Measurements from ENCODE around the gene GNPTG. TPM values are rescaled to one million over a fixed set of nuclear protein-coding genes. Genes with fewer than 3 reads are reported as not detected.

The GNPTG gene
- polyA plus RNA-seq, 1 of the 3 experiments (the other 2 are of a cell fraction), result 113 TPM

DNA sequence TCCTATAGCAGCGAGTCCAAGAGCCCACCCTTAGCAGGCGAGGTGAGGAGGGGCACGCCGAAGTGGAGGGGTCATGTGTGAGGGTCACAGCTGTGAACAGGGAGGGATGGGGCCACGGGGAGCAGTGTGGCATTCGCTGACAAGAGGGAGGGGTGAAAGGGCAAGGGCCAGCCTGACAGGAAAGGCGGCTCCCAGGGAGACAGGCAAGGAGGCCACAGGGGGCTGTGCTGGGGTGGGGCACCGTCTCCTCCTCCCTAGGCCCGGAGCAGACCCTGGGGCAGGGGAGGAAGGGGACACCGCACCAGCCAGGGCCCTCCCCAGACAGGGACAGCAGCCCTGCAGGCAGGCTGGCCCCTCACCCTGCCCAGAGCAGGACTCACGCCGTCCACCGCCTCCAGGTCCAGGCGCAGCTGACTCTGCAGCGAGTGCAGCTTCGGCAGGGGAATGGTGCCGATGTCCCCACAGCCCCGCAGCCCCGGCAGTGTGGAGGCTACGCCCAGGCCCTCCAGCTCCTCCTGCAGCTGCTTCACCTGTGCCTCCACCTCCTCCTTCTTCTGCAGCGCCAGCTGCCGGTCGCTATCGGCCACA lies 15.1 kb downstream of the GNPTG start:
- Histone ChIP-seq H3K27ac (ENCODE audit: low read depth in 2 of 2, low read length in 1 of 2) (no peak overlapping the region), H3K4me1 (ENCODE audit: control insufficient read depth in 1 of 2, insufficient read depth in 2 of 2, low read depth in 1 of 2, low read length in 1 of 2) (no peaks in the 10 kb centered on the region), H3K27me3 (ENCODE audit: insufficient read depth) (no peaks in the 10 kb centered on the region), H3F3A (replicated peaks; ENCODE audit: insufficient read depth) (peaks cover 11% of the 10 kb centered on the region), H3K4me2 (no peak overlapping the region), H2AFZ (ENCODE audit: low read depth) (no peak overlapping the region), H4K20me1 (ENCODE audit: insufficient read depth) (peaks cover 5% of the 10 kb centered on the region; the same call in 1 of the 2 replicates), H3K79me2 (ENCODE audit: insufficient read depth) (peaks cover 10% of the 10 kb centered on the region; the same call in 1 of the 2 replicates), H3K4me3 (ENCODE audit: low read depth in 2 of 2, low read length in 1 of 2) (no peak overlapping the region), H3K9me3 (no peaks in the 10 kb centered on the region), H3K9me2 (no peaks in the 10 kb centered on the region), H3K36me3 (replicated peaks in 1 of 2; ENCODE audit: control insufficient read depth in 1 of 2, insufficient read depth in 2 of 2, low read length in 1 of 2) (peaks cover 10 to 60% of the 10 kb centered on the region in 2 experiments), H3K9ac (no peak overlapping the region)
- TF ChIP-seq, protein P1, sequence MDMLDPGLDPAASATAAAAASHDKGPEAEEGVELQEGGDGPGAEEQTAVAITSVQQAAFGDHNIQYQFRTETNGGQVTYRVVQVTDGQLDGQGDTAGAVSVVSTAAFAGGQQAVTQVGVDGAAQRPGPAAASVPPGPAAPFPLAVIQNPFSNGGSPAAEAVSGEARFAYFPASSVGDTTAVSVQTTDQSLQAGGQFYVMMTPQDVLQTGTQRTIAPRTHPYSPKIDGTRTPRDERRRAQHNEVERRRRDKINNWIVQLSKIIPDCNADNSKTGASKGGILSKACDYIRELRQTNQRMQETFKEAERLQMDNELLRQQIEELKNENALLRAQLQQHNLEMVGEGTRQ (IDR thresholded peaks at IDR 0.05; ENCODE audit: borderline replicate concordance, low read depth, low read length), result no peak
- TF ChIP-seq, protein P2, sequence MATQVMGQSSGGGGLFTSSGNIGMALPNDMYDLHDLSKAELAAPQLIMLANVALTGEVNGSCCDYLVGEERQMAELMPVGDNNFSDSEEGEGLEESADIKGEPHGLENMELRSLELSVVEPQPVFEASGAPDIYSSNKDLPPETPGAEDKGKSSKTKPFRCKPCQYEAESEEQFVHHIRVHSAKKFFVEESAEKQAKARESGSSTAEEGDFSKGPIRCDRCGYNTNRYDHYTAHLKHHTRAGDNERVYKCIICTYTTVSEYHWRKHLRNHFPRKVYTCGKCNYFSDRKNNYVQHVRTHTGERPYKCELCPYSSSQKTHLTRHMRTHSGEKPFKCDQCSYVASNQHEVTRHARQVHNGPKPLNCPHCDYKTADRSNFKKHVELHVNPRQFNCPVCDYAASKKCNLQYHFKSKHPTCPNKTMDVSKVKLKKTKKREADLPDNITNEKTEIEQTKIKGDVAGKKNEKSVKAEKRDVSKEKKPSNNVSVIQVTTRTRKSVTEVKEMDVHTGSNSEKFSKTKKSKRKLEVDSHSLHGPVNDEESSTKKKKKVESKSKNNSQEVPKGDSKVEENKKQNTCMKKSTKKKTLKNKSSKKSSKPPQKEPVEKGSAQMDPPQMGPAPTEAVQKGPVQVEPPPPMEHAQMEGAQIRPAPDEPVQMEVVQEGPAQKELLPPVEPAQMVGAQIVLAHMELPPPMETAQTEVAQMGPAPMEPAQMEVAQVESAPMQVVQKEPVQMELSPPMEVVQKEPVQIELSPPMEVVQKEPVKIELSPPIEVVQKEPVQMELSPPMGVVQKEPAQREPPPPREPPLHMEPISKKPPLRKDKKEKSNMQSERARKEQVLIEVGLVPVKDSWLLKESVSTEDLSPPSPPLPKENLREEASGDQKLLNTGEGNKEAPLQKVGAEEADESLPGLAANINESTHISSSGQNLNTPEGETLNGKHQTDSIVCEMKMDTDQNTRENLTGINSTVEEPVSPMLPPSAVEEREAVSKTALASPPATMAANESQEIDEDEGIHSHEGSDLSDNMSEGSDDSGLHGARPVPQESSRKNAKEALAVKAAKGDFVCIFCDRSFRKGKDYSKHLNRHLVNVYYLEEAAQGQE (IDR thresholded peaks at IDR 0.05; ENCODE audit: low read depth, low read length), result no peak
- no peak for TF ChIP-seq RAD21 (IDR thresholded peaks at IDR 0.05; ENCODE audit: low read length)
- no peak for TF ChIP-seq RFX5 (IDR thresholded peaks at IDR 0.05; ENCODE audit: low read length)
- TF ChIP-seq ELF1 (IDR thresholded peaks at IDR 0.05), result no peak
- no peak for TF ChIP-seq FOSL2 (IDR thresholded peaks at IDR 0.05; ENCODE audit: borderline replicate concordance, low read depth)
- TF ChIP-seq MXI1 (IDR thresholded peaks at IDR 0.05; ENCODE audit: low read depth, low read length), result no peak
- WGBS (ENCODE audit: low lambda C conversion rate), result 92% methylated on average over 11 of the region's 24 CpGs
- ChIA-PET POLR2A (no interaction called here), CTCF (no interaction called here)
- DNase-seq, result no peak

DNA sequence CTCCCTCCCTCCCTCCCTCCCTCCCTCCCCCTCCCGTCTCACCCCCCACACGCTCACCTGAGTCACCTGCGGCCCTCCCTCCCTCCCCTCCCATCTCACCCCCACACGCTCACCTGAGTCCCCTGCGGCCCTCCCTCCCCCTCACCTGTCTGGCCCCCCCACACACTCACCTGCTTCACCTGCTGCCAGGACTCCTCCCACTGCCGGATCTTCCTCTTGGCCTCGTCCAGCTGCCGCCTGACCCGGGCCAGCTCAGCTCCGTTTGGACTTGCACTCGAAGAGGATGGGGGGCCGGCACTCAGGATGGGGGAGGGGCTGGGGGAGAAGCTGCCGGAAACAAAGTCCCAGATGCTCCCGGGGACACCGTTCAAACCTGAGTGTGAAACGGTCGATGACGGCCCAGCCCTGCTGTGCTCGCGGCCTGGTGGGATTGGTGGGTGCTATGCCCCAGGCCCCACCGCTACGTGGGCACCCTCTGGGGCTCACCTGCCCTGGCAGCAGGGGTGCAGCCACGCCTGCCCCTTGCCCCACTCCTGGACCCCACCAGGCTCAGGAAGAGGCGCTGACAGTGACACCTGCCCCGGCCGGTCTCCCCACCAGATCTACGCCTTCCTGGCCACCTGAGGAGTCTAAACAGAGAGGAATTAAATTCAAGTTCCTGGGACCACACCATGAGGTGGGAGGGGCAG lies 15.9 kb downstream of the GNPTG start:
- ChIA-PET CTCF (no interaction called here), POLR2A (no interaction called here)
- Histone ChIP-seq H3K27me3 (ENCODE audit: insufficient read depth) (no peaks in the 10 kb centered on the region), H2AFZ (ENCODE audit: low read depth) (no peak overlapping the region), H3K36me3 (replicated peaks in 1 of 2; ENCODE audit: control insufficient read depth in 1 of 2, insufficient read depth in 2 of 2, low read length in 1 of 2) (peaks cover 10 to 53% of the 10 kb centered on the region in 2 experiments), H3K27ac (ENCODE audit: low read depth in 2 of 2, low read length in 1 of 2) (no peak overlapping the region), H3K4me1 (ENCODE audit: control insufficient read depth in 1 of 2, insufficient read depth in 2 of 2, low read depth in 1 of 2, low read length in 1 of 2) (no peaks in the 10 kb centered on the region), H3K9me2 (no peaks in the 10 kb centered on the region), H3K9ac (no peak overlapping the region), H3K4me3 (ENCODE audit: low read depth in 2 of 2, low read length in 1 of 2) (no peak overlapping the region), H3K79me2 (ENCODE audit: insufficient read depth) (peaks cover 3% of the 10 kb centered on the region; the same call in 1 of the 2 replicates), H3F3A (replicated peaks; ENCODE audit: insufficient read depth) (peaks cover 11% of the 10 kb centered on the region), H3K9me3 (no peaks in the 10 kb centered on the region), H4K20me1 (ENCODE audit: insufficient read depth) (peaks cover 5% of the 10 kb centered on the region; the same call in 1 of the 2 replicates), H3K4me2 (no peak overlapping the region)
- 95% methylated on average over 20 of the region's 27 CpGs for WGBS (ENCODE audit: low lambda C conversion rate)
- DNase-seq, result no peak
- TF ChIP-seq RXRA (IDR thresholded peaks at IDR 0.05; ENCODE audit: borderline replicate concordance, low read depth) (no peak), ELF1 (IDR thresholded peaks at IDR 0.05) (no peak)
- TF ChIP-seq, protein P1 (IDR thresholded peaks at IDR 0.05; ENCODE audit: borderline replicate concordance, low read depth, low read length), result no peak
- TF ChIP-seq, protein P3, sequence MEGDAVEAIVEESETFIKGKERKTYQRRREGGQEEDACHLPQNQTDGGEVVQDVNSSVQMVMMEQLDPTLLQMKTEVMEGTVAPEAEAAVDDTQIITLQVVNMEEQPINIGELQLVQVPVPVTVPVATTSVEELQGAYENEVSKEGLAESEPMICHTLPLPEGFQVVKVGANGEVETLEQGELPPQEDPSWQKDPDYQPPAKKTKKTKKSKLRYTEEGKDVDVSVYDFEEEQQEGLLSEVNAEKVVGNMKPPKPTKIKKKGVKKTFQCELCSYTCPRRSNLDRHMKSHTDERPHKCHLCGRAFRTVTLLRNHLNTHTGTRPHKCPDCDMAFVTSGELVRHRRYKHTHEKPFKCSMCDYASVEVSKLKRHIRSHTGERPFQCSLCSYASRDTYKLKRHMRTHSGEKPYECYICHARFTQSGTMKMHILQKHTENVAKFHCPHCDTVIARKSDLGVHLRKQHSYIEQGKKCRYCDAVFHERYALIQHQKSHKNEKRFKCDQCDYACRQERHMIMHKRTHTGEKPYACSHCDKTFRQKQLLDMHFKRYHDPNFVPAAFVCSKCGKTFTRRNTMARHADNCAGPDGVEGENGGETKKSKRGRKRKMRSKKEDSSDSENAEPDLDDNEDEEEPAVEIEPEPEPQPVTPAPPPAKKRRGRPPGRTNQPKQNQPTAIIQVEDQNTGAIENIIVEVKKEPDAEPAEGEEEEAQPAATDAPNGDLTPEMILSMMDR (IDR thresholded peaks at IDR 0.05), result no peak
